Liver (tissue), 9 donors: Measurements from ENCODE around the gene MADCAM1. TPM values are rescaled to one million over a fixed set of nuclear protein-coding genes. Genes with fewer than 3 reads are reported as not detected.

Experiments used
- DNase-seq: peaks from one replicate; pipeline ENCODE4 v3.0.0-alpha.2; 2017; ENCODE audit warnings: low spot score
- H3K27ac ChIP-seq, 2 donors: one replicate each; pipeline ENCODE4 v1.7.0; 2013; ENCODE audit warnings: inconsistent platforms in 2 of 2, low read length in 2 of 2, control low read depth in 1 of 2, low read depth in 1 of 2, mild to moderate bottlenecking in 1 of 2
- H3K27me3 ChIP-seq, 4 donors: one replicate each; pipeline versions ENCODE4 v1.6.1 to v1.7.0; 2013; ENCODE audit warnings: low read length in 3 of 4, inconsistent platforms in 1 of 4, mild to moderate bottlenecking in 1 of 4, moderate library complexity in 1 of 4; ENCODE audit not compliant: control insufficient read depth in 4 of 4, insufficient read depth in 4 of 4
- H3K36me3 ChIP-seq, 4 donors: one replicate each; pipeline versions ENCODE4 v1.6.1 to v1.7.0; 2013; ENCODE audit warnings: low read length in 3 of 4, mild to moderate bottlenecking in 3 of 4, low read depth in 1 of 4, moderate library complexity in 1 of 4; ENCODE audit not compliant: control insufficient read depth in 4 of 4, insufficient read depth in 3 of 4
- H3K4me1 ChIP-seq, 4 donors: one replicate each; pipeline versions ENCODE4 v1.6.1 to v1.7.0; 2013; ENCODE audit warnings: low read length in 3 of 4, mild to moderate bottlenecking in 3 of 4, moderate library complexity in 1 of 4; ENCODE audit not compliant: control insufficient read depth in 4 of 4, insufficient read depth in 4 of 4
- H3K4me3 ChIP-seq, 3 donors: one replicate each; pipeline versions ENCODE4 v1.6.1 to v1.7.0; 2013; ENCODE audit warnings: low read length in 3 of 3, control low read depth in 1 of 3, low read depth in 1 of 3, mild to moderate bottlenecking in 1 of 3
- H3K9ac ChIP-seq, 2 donors: one replicate each; pipeline ENCODE4 v1.7.0; 2013; ENCODE audit warnings: low read length in 2 of 2, mild to moderate bottlenecking in 2 of 2, moderate library complexity in 2 of 2, control low read depth in 1 of 2, low read depth in 1 of 2
- H3K9me3 ChIP-seq, 4 donors: one replicate each; pipeline versions ENCODE4 v1.6.1 to v1.7.0; 2013; ENCODE audit warnings: low read length in 3 of 4; ENCODE audit not compliant: control insufficient read depth in 4 of 4
- EGR1 ChIP-seq, 2 donors: IDR thresholded peaks; 2 replicates each; pipeline ENCODE4 v1.6.1; 2016 to 2018; ENCODE audit warnings: antibody characterized with exemption in 2 of 2, low read depth in 2 of 2
- FOXA1 ChIP-seq: IDR thresholded peaks from 2 replicates; pipeline ENCODE4 v1.6.1; 2016; ENCODE audit warnings: antibody characterized with exemption
- FOXA2 ChIP-seq: IDR thresholded peaks from 2 replicates; pipeline ENCODE4 v1.6.1; 2016; ENCODE audit warnings: antibody characterized with exemption
- GABPA ChIP-seq, 2 donors: IDR thresholded peaks in 1 of 2; conservative IDR thresholded peaks in 1 of 2; 2 replicates each; pipeline ENCODE4 v1.6.1; 2016; ENCODE audit warnings: antibody characterized with exemption in 2 of 2, mild to moderate bottlenecking in 1 of 2, moderate library complexity in 1 of 2
- HNF4A ChIP-seq, 2 donors: conservative IDR thresholded peaks; 2 replicates each; pipeline ENCODE4 v1.6.1; 2016; ENCODE audit warnings: antibody characterized with exemption in 2 of 2, mild to moderate bottlenecking in 2 of 2
- JUND ChIP-seq, 2 donors: IDR thresholded peaks; 2 replicates each; pipeline ENCODE4 v1.6.1; 2016; ENCODE audit warnings: antibody characterized with exemption in 2 of 2
- MAX ChIP-seq: IDR thresholded peaks from 2 replicates; pipeline ENCODE4 v1.6.1; 2016; ENCODE audit warnings: antibody characterized with exemption
- NR2F2 ChIP-seq: IDR thresholded peaks from 2 replicates; pipeline ENCODE4 v1.6.1; 2016; ENCODE audit warnings: antibody characterized with exemption
- RAD21 ChIP-seq, 2 donors: IDR thresholded peaks; 2 replicates each; pipeline ENCODE4 v1.6.1; 2016; ENCODE audit warnings: antibody characterized with exemption in 2 of 2, mild to moderate bottlenecking in 2 of 2
- REST ChIP-seq: IDR thresholded peaks from 2 replicates; pipeline ENCODE4 v1.6.1; 2016; ENCODE audit warnings: antibody characterized with exemption, mild to moderate bottlenecking
- RXRA ChIP-seq, 2 donors: IDR thresholded peaks; 2 replicates each; pipeline ENCODE4 v1.6.1; 2017 to 2018; ENCODE audit warnings: antibody characterized with exemption in 2 of 2, mild to moderate bottlenecking in 1 of 2
- SP1 ChIP-seq: IDR thresholded peaks from 2 replicates; pipeline ENCODE4 v1.6.1; 2018; ENCODE audit warnings: antibody characterized with exemption, mild to moderate bottlenecking
- TAF1 ChIP-seq: conservative IDR thresholded peaks from 2 replicates; pipeline ENCODE4 v1.6.1; 2016; ENCODE audit warnings: antibody characterized with exemption, mild to moderate bottlenecking
- YY1 ChIP-seq: IDR thresholded peaks from 2 replicates; pipeline ENCODE4 v1.6.1; 2016; ENCODE audit warnings: antibody characterized with exemption, mild to moderate bottlenecking
- ZBTB33 ChIP-seq: IDR thresholded peaks from 2 replicates; pipeline ENCODE4 v1.6.1; 2016; ENCODE audit warnings: antibody characterized with exemption
- WGBS: extraction: QIAGEN DNeasy Blood & Tissue Kit; methylation state at CpG from one replicate; pipeline ENCODE4 v1.1.7; 2013; 5-methylcytosine and 5-hydroxymethylcytosine counted together
- polyA plus RNA-seq, 2 donors: library from polyadenylated mRNA; stranded (reverse) in 1 of 2; unstranded in 1 of 2; fragments of 200-250 nt in 1 of 2; fragments of >200 nt in 1 of 2; fragmentation: Nextera tagmentation in 1 of 2; extraction: Ambion mirVana in 1 of 2; gene quantifications; one replicate each; pipeline versions ENCODE4 v1.2.1 to v1.2.3, GENCODE V29; 2013 to 2015
- total RNA-seq, 2 donors: library from RNA; depleted of rRNA; stranded (reverse); fragments of >200 nt; gene quantifications; one replicate each; pipeline ENCODE4 v1.2.3, GENCODE V29; 2014
- TF ChIP-seq, protein P1 (sequence below): IDR thresholded peaks from 2 replicates; pipeline ENCODE4 v1.6.1; 2016; ENCODE audit warnings: antibody characterized with exemption
- TF ChIP-seq, protein P2 (sequence below): fragments of 150-350 bp; IDR thresholded peaks from 2 replicates; pipeline ENCODE4 v1.5.1; 2017; ENCODE audit warnings: improper control_type of control experiment, low read depth, low read length; ENCODE audit not compliant: missing input control
- donor health status: healthy.
- donor health status: healthy.
- donor health status: healthy.
- donor health status: healthy.
- donor health status: healthy.

The MADCAM1 gene
- total and polyA plus RNA-seq, 4 donors, result 0.17 to 0.32 (median 0.24) TPM

GRCh38 chr19:543910-544608 is 47.8 kb downstream of the MADCAM1 start, which contains the start of gene GZMM:
Gene GZMM (plus strand): TSS chr19:544053. CDS start chr19:544072, 19 bp downstream.
- WGBS, result 60% methylated on average over 31 of the region's 31 CpGs
- no peaks in the 10 kb centered on the region for H3K9me3 ChIP-seq
- no peak within 1 kb of the TSS for H3K9ac ChIP-seq
- H3K27me3 ChIP-seq, result no peaks in the 10 kb centered on the region
- H3K36me3 ChIP-seq, result peaks cover 0 to 18% (median 4%) of the 10 kb centered on the region in 4 donors
- no peaks in the 10 kb centered on the region for H3K4me1 ChIP-seq
- H3K4me3 ChIP-seq, result no peak within 1 kb of the TSS
- no peak within 1 kb of the TSS for H3K27ac ChIP-seq
- DNase-seq, result no peak
- TF ChIP-seq SP1, result no peak
- no peak for TF ChIP-seq HNF4A (conservative IDR thresholded peaks at IDR 0.05)
- no peak for TF ChIP-seq TAF1
- TF ChIP-seq FOXA2, result no peak
- no peak for TF ChIP-seq REST
- TF ChIP-seq JUND (IDR thresholded peaks at IDR 0.05), result no peak
- TF ChIP-seq YY1, result no peak
- TF ChIP-seq, protein P1, sequence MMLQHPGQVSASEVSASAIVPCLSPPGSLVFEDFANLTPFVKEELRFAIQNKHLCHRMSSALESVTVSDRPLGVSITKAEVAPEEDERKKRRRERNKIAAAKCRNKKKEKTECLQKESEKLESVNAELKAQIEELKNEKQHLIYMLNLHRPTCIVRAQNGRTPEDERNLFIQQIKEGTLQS, result no peak
- no peak for TF ChIP-seq FOXA1
- no peak for TF ChIP-seq MAX
- no peak for TF ChIP-seq GABPA (IDR thresholded peaks at IDR 0.05 in 1 of 2, conservative IDR thresholded peaks at IDR 0.05 in 1 of 2)
- TF ChIP-seq EGR1 (IDR thresholded peaks at IDR 0.05; ENCODE audit: low read depth in 2 of 2), result no peak

DNA sequence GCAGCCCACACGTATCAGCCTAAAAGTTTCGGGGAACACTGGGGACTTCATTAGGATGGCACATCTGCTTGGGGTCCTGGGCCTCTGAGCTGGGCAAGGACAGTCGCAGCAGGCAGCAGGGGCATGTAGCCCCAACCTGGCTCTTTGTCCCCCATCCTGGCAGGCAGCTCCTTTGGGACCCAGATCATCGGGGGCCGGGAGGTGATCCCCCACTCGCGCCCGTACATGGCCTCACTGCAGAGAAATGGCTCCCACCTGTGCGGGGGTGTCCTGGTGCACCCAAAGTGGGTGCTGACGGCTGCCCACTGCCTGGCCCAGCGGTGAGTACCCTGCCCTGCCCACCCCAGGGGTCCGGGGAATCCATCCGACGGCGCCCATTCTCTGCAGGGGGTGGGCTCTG is 50.8 kb downstream of the MADCAM1 start:
- TF ChIP-seq RAD21 (IDR thresholded peaks at IDR 0.05) (no peak), JUND (IDR thresholded peaks at IDR 0.05) (no peak), REST (no peak), RXRA (IDR thresholded peaks at IDR 0.05) (no peak), NR2F2 (no peak), YY1 (no peak), FOXA1 (no peak), EGR1 (IDR thresholded peaks at IDR 0.05; ENCODE audit: low read depth in 2 of 2) (no peak), SP1 (no peak), FOXA2 (no peak), MAX (no peak), GABPA (IDR thresholded peaks at IDR 0.05 in 1 of 2, conservative IDR thresholded peaks at IDR 0.05 in 1 of 2) (no peak), ZBTB33 (no peak)
- TF ChIP-seq, protein P2, sequence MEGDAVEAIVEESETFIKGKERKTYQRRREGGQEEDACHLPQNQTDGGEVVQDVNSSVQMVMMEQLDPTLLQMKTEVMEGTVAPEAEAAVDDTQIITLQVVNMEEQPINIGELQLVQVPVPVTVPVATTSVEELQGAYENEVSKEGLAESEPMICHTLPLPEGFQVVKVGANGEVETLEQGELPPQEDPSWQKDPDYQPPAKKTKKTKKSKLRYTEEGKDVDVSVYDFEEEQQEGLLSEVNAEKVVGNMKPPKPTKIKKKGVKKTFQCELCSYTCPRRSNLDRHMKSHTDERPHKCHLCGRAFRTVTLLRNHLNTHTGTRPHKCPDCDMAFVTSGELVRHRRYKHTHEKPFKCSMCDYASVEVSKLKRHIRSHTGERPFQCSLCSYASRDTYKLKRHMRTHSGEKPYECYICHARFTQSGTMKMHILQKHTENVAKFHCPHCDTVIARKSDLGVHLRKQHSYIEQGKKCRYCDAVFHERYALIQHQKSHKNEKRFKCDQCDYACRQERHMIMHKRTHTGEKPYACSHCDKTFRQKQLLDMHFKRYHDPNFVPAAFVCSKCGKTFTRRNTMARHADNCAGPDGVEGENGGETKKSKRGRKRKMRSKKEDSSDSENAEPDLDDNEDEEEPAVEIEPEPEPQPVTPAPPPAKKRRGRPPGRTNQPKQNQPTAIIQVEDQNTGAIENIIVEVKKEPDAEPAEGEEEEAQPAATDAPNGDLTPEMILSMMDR, result no peak
- TF ChIP-seq, protein P1, result no peak
- no peak for DNase-seq
- Histone ChIP-seq H3K27me3 (no peaks in the 10 kb centered on the region), H3K9me3 (no peaks in the 10 kb centered on the region), H3K27ac (no peak overlapping the region), H3K9ac (no peak overlapping the region), H3K4me3 (no peak overlapping the region), H3K4me1 (no peaks in the 10 kb centered on the region), H3K36me3 (peaks cover 0 to 3% (median 2%) of the 10 kb centered on the region in 4 donors)
- 91% methylated on average over 15 of the region's 15 CpGs for WGBS
